ENCODE data around the gene CDC14B.
A peak's percentile ranks its signal among the peaks of the same experiment; 100 is the strongest.
"Not testable (repeated sequence)": the region's sequence is repeated elsewhere in the genome, so short reads cannot be mapped to it uniquely, and the experiment has no call there.

Gene CDC14B

DNA sequence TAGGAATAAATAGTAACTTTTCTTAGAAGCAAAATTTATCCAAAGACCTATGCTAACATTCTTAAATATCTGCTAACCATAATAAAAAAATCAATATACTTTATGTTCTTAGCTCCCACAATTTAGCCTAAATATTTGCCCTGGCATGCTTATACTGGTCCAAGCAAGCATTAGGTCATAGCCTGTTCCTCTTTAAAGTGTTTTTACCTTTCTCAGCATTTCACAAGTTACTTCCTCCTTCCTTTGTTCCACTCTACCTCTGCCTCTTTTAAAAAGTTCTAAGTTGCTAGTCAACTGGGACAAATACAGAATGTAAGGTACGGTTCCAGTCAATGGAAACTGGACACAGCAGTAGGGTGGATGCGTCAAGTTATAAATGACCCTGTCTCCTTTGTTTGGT, 37.4 kb downstream of the CDC14B start:
- DNase-seq, result not testable (repeated sequence)

DNA sequence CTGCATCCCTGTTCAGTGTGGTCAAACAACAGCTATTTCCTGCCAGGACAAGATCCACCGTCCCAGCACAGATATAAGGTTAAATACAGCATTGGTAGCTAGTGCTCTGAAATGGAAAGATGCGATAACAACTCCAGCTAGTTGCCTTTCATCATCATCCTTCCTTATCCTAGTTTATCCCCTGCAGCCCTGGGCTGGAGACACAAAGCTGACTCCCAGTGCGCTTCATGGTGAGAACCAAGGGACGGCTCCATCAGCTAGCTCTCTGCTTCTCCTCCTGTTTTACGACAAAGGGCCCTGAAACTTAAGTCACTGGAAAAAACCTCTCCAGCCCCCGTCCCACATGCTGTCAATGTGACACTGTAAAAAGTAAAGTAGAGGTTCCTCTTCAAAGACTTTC, 37.9 kb downstream of the CDC14B start:
- DNase-seq, result no peak

DNA sequence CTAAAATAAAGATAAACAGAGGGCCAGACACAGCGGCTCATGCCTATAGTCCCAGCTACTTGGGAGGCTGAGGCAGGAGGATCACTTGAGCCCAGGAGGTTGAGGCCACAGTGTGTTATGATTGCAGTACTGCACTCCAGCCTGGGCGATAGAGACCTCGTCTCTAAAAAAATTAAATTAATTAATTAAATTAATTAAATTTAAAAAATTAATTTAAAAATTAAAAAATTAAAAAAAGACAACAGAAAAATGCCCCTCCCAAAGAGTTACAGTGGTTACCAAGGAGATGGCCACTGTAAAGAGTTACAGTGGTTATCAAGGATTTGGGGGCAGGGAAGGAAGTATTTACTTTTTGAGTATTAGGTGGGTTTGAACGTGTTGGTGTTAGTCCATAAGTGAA, 38.3 kb downstream of the CDC14B start:
- no peak for DNase-seq

- DNase-seq, result no peak
These were observed 44.7 kb downstream of the CDC14B start for GRCh38 chr9:96574931-96575351.

GRCh38 chr9:96574455-96574854, 45.2 kb downstream of the CDC14B start:
- DNase-seq, result no peak

- DNase-seq, result peak; percentile 34
These were observed 52.4 kb downstream of the CDC14B start for GRCh38 chr9:96567203-96567700.

GRCh38 chr9:96566498-96567202, 53.0 kb downstream of the CDC14B start:
- DNase-seq, result peak; percentile 85

DNA sequence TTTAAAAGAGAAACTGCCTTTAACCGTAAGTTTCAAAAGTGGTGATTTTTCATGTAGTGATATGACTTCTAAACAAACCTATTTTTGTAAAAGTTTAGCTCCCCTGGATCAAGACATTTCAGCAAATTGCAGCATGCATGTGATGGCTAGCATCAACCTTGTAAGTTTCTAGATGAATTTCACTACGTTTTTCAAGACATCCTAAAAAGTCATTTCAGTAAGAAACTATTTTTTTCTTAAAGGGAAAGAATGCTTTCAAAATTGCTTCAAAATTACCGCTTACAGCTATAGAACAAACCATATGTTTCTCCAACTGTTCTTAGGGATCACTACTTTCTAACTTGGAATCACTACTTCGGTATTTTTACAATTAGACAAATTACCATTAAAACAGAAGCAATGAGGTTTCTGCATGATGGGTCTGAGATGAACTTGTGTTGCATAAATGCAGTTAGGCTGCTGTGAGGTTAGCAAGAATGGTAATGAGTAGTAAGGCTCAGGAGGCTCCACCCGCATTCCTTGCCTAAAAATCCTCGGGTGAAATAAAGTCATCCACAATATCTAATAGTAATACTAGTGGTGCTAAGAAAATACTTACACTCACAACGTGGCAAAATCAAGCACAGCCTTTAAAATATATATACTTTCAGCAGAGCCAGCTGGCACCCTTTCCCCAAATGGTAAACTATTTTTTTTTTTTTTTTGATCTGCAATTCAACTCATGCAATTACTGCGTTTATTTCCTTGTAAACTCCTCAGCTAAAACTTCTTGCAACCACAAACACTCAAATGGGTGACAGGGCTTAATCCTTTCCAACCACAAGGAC, 53.8 kb downstream of the CDC14B start:
- DNase-seq, result no peak

DNA sequence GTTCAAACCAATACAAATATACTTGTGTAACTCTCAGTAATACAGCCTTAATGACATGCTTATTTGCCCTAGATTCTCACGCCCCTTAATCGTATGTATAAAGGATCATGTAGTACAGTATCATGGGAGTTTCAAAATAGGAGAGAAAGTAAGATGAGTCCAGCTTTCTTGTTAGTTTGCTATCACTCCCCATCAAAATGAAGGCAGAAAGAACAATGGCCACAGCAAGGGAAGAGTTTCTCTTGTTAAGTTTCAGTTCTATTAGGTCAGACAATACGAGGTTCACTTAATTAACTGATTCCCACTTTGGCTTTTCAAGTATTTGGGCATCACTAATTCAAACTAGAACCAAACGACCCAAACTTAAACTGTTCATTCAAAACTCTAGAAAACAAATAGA, 55.4 kb downstream of the CDC14B start:
- no peak for DNase-seq

DNA sequence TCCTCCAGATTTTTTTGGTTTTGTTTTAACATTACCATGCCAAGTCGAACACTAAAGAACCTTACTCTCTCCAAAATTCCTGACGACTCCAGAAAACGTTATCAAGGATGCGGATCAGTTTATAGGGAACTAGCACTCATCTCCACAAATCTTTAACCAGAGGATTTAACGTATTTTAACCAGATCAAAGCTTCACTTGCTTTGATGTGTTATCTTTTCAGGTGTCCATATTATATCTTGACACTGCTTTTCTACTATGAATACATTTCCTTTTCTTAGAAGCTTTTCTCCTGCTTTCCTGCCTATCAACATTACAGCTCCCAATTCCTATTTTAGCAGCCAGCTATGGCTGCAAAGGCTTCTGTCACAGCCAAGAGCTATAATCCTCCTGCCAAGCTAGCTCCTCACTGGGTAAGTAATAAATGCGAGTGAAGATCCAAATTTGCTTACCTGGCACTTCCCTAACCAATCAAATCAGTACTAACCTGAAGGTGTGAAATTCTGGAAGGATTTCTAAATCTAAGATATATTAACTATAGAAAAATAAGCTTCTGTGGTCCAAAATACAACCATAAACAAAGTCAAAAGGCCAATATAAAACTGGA, 60.2 kb downstream of the CDC14B start:
- no peak for DNase-seq

DNA sequence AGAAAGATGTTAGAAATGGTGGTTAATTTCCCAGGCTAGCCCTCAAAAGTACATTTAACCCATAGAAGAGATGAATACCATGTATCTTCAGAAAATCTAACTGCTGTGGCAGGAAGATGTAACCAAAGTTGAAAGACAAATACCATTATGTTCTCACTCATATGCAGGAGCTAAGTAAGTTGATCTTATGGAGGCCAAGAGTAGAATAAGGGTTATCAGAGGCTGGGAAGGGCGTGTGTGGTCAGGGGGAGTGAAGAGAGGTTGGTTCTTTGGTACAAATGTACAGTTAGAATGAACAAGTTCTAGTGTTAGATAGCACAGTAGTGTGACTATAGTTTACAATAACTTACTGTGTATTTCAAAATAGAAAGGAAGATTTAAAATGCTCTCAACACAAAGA, 61.7 kb downstream of the CDC14B start:
- DNase-seq, result no peak

DNA sequence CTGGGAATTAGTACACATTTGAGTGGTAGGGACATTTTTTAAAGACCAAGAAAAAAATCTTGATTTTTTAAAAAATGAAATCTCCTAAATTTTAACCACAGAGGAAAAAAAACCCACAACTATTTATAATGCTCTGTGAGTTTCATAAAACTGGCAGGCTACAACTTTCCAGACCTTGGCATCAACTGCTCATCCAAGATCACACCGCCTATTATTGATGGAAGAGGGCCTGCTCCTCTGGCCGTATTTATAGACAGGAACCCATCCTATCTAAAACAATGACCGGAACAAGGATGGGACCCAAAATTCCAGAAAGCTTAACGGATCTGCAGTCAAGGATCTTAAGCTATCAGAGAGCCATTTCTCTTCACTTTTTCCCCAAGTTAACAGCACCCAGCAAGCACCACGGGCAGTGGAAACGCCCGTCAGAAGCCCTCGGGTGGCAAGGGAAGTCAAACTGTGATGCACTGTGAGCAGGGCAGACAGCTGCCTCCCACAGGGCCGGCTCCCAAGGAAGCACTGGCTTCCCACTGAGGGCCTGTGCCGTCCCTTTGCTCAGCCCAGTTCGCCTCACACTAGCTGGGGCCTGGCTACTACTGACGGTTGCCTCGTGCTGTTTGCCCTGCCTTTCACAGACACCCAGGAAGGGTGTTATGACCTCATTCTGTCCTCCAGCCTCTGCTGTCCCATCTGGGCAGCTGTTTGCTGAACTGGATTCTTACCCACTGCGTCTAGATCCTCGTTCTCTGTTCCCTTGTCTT, 62.8 kb downstream of the CDC14B start:
- DNase-seq, result no peak

- no peak for DNase-seq
These were observed 63.9 kb downstream of the CDC14B start for GRCh38 chr9:96555567-96556386.

DNA sequence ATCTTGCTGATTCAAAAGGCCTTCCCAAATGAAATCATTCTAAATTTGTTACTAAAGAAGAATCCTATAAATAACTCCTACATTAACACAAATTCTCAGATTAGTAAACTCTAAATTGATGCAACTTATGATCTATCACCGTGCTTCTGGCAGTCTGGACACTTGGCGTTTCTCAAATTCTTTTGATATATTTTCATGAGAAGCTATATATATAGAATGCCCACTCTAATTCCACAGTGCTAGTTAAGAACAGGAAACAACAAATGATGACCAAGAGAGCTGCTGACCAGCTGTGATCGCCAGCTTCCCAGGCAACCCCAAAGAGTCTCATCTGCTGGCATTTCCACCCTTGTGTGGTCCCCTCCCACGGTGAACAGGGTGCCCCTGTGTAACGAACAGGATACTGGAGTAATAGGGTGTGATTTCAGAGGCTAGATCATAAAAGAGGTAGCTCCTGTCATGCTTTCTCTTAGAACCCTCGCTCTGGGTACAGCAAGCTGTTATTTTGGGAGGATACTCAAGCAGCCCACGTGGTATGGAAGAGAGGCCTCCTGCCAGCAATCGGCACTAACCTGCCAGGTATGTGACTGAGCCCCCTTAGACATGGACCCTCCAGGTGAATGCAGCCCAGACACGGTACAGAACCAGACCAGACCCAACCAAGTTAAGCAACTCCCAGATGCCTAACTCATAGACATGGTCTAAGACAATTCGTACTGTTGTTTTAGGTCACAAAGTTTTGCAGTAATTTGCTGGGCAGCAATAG, 64.7 kb downstream of the CDC14B start:
- no peak for DNase-seq

GRCh38 chr9:96554326-96554725, 65.3 kb downstream of the CDC14B start:
- no peak for DNase-seq

DNA sequence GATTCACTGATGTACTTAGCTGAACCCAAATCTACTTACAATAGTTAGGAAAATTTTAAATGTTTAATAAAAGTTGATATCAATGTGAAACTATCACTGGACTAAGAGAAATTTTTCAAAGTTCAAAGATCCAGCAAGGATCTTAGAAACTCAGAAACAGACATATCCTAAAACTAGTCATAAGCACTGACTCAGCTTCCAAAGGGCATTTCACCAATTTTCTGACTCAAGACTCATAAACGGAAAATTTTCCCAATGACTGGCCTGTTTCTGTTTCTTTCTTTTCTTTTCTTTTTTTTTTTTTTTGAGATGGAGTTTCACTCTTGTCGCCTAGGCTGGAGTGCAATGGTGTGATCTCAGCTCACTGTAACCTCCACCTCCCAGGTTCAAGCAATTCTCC, 66.6 kb downstream of the CDC14B start:
- no peak for DNase-seq

GRCh38 chr9:96551403-96551802, 68.2 kb downstream of the CDC14B start:
- DNase-seq, result no peak

- DNase-seq, result no peak
These were observed 69.0 kb downstream of the CDC14B start for GRCh38 chr9:96550659-96551058.

DNA sequence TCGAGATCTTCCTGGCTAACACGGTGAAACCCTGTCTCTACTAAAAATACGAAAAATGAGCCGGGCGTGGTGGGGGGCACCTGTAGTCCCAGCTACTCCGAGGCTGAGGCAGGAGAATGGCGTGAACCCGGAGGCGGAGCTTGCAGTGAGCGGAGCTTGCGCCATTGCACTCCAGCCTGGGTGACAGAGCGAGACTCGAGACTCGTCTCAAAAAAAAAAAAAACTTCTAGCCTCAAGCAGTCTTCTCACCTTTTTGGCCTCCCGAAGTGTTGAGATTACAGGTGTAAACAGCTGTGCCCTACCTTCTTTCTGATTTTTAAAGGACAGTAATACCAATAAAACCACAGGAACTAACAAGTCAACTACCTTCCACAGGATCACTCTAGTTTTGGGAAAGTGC, 76.5 kb downstream of the CDC14B start:
- DNase-seq, result not testable (repeated sequence)

- no peak for DNase-seq
These were observed 79.5 kb downstream of the CDC14B start for GRCh38 chr9:96540106-96540505.

DNA sequence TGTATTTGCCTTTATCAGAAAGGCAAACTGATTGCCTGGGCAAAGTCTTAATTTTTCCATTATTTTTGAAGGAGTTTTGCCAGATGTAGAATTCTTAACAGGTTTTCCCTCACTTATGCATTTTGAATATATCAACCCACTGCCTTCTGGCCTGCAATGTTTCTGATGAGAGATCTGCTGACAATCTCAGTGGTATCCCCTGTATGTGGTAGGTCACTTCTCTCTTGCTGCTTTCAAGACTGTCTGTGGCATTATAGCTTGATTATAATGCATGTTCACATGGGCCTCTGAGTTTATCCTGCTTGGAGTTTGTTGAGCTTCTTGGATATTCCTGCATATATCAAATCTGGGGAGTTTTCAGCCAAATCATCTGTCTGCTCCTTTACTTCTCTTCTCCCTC, 87.5 kb downstream of the CDC14B start:
- no peak for DNase-seq
